ENCODE measurements around the gene CFAP73. TPM values are rescaled to one million over a fixed set of nuclear protein-coding genes. Genes with fewer than 3 reads are reported as not detected.

CFAP73 gene
- not detected in 2 replicates for total RNA-seq (2012; rRNA removed)

GRCh38 chr12:113149361-113150150 is at the start of gene CFAP73:
TSS of gene CFAP73 (plus strand) at chr12:113149724. CDS start at chr12:113149858, 134 bp downstream.
- H3K27me3 ChIP-seq (ENCODE audit: control insufficient read depth, insufficient read depth, low read length), result peaks cover 52% of the 10 kb centered on the region
- H3K4me1 ChIP-seq (ENCODE audit: control insufficient read depth, insufficient read depth, low read length), result peaks cover 21% of the 10 kb centered on the region
- H3K4me3 ChIP-seq (ENCODE audit: low read length), result no peak within 1 kb of the TSS
- peak within 1 kb of the TSS; percentile 65 for H3K4me2 ChIP-seq (ENCODE audit: low read length)
- H3K9ac ChIP-seq (ENCODE audit: low read depth, low read length), result no peak within 1 kb of the TSS
- H3K36me3 ChIP-seq (ENCODE audit: insufficient read depth, low read length), result no peaks in the 10 kb centered on the region
- H3K9me3 ChIP-seq (replicated peaks; ENCODE audit: low read length), result no peaks in the 10 kb centered on the region

DNA sequence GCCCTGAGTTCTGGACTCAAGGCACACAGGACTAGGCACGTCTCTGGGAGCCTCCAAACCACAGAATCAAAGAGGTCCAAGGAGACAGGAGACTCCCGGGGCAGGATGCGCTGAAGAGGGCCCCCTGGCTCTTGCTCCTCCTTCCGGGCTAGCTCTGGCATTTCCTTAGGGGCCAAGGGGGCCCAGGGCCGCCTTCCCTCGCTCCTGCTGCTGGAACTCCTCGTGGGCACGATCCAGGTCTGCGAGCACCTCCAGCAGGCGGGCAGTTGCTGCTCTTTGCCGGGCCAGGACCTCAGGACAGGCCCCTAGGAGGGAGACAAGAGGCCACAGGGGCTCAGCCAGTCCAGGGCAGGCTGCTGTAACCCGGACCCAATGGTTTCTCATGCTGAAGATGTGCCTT is 49.8 kb upstream of the CFAP73 start:
- no peaks in the 10 kb centered on the region for H3K9me3 ChIP-seq (replicated peaks; ENCODE audit: low read length)
- H3K4me2 ChIP-seq (ENCODE audit: low read length), result no peak overlapping the region
- no peaks in the 10 kb centered on the region for H3K4me1 ChIP-seq (ENCODE audit: control insufficient read depth, insufficient read depth, low read length)
- no peak overlapping the region for H3K4me3 ChIP-seq (ENCODE audit: low read length)
- no peak overlapping the region for H3K9ac ChIP-seq (ENCODE audit: low read depth, low read length)
- H3K27me3 ChIP-seq (ENCODE audit: control insufficient read depth, insufficient read depth, low read length), result peaks cover 17% of the 10 kb centered on the region
- no peaks in the 10 kb centered on the region for H3K36me3 ChIP-seq (ENCODE audit: insufficient read depth, low read length)

DNA sequence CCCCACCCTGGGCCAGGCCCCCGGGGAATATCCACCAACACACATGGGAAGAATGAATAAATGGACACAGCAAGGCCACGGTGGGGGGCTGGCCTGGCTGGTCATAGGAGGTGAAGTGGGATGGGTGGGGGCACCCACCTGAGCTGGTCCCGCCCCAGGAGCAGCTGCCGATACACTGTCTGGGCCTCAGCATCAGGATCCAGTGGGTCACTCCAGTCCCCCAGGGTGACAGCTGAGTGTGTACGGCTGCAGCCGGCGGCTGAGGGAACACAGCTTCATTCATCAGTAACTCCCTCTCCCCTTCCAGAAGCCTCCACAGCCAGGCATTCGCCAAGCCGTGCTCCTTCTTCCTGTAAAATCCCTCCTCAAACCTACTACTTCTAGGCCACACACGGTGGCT is 47.8 kb upstream of the CFAP73 start:
- no peak overlapping the region for H3K4me2 ChIP-seq (ENCODE audit: low read length)
- no peak overlapping the region for H3K4me3 ChIP-seq (ENCODE audit: low read length)
- no peaks in the 10 kb centered on the region for H3K4me1 ChIP-seq (ENCODE audit: control insufficient read depth, insufficient read depth, low read length)
- no peaks in the 10 kb centered on the region for H3K9me3 ChIP-seq (replicated peaks; ENCODE audit: low read length)
- no peak overlapping the region for H3K9ac ChIP-seq (ENCODE audit: low read depth, low read length)
- H3K27me3 ChIP-seq (ENCODE audit: control insufficient read depth, insufficient read depth, low read length), result peaks cover 27% of the 10 kb centered on the region
- H3K36me3 ChIP-seq (ENCODE audit: insufficient read depth, low read length), result no peaks in the 10 kb centered on the region

GRCh38 chr12:113102811-113103210 is 46.7 kb upstream of the CFAP73 start:
- H3K4me1 ChIP-seq (ENCODE audit: control insufficient read depth, insufficient read depth, low read length), result no peaks in the 10 kb centered on the region
- H3K4me3 ChIP-seq (ENCODE audit: low read length), result no peak overlapping the region
- no peaks in the 10 kb centered on the region for H3K9me3 ChIP-seq (replicated peaks; ENCODE audit: low read length)
- no peak overlapping the region for H3K4me2 ChIP-seq (ENCODE audit: low read length)
- H3K9ac ChIP-seq (ENCODE audit: low read depth, low read length), result no peak overlapping the region
- H3K36me3 ChIP-seq (ENCODE audit: insufficient read depth, low read length), result no peaks in the 10 kb centered on the region
- peaks cover 33% of the 10 kb centered on the region for H3K27me3 ChIP-seq (ENCODE audit: control insufficient read depth, insufficient read depth, low read length)

GRCh38 chr12:113103756-113104450 is 45.6 kb upstream of the CFAP73 start:
- Histone ChIP-seq H3K4me1 (ENCODE audit: control insufficient read depth, insufficient read depth, low read length) (no peaks in the 10 kb centered on the region), H3K4me2 (ENCODE audit: low read length) (no peak overlapping the region), H3K36me3 (ENCODE audit: insufficient read depth, low read length) (no peaks in the 10 kb centered on the region), H3K9me3 (replicated peaks; ENCODE audit: low read length) (no peaks in the 10 kb centered on the region), H3K27me3 (ENCODE audit: control insufficient read depth, insufficient read depth, low read length) (peaks cover 39% of the 10 kb centered on the region), H3K9ac (ENCODE audit: low read depth, low read length) (no peak overlapping the region), H3K4me3 (ENCODE audit: low read length) (no peak overlapping the region)

GRCh38 chr12:113104953-113105510 is 44.5 kb upstream of the CFAP73 start:
- no peak overlapping the region for H3K4me3 ChIP-seq (ENCODE audit: low read length)
- H3K9me3 ChIP-seq (replicated peaks; ENCODE audit: low read length), result no peaks in the 10 kb centered on the region
- H3K4me1 ChIP-seq (ENCODE audit: control insufficient read depth, insufficient read depth, low read length), result no peaks in the 10 kb centered on the region
- no peak overlapping the region for H3K9ac ChIP-seq (ENCODE audit: low read depth, low read length)
- no peaks in the 10 kb centered on the region for H3K36me3 ChIP-seq (ENCODE audit: insufficient read depth, low read length)
- no peak overlapping the region for H3K4me2 ChIP-seq (ENCODE audit: low read length)
- peaks cover 40% of the 10 kb centered on the region for H3K27me3 ChIP-seq (ENCODE audit: control insufficient read depth, insufficient read depth, low read length)

GRCh38 chr12:113105606-113106271 is 43.8 kb upstream of the CFAP73 start:
- Histone ChIP-seq H3K4me3 (ENCODE audit: low read length) (no peak overlapping the region), H3K9ac (ENCODE audit: low read depth, low read length) (no peak overlapping the region), H3K4me2 (ENCODE audit: low read length) (no peak overlapping the region), H3K9me3 (replicated peaks; ENCODE audit: low read length) (no peaks in the 10 kb centered on the region), H3K4me1 (ENCODE audit: control insufficient read depth, insufficient read depth, low read length) (no peaks in the 10 kb centered on the region), H3K27me3 (ENCODE audit: control insufficient read depth, insufficient read depth, low read length) (peaks cover 37% of the 10 kb centered on the region), H3K36me3 (ENCODE audit: insufficient read depth, low read length) (no peaks in the 10 kb centered on the region)

DNA sequence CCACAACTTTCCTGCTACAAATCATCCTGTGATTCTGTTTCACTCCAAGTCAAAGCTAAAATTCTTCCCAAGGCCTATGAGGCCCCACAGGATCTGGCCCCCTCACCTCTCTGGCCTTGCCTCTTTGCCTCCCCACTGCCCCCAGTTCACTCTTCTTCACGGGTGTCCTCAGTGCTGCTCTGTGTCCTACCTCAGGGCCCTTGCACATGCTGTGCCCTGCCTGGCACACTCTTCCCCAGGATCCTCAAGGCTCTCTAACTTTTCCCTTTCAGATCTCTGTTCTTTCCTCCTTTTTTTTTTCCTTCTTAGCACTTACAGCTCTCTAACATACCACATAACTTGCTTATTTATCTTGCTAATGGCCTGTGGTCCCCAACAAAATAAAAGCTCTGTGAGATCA is 43.2 kb upstream of the CFAP73 start:
- Histone ChIP-seq H3K27me3 (ENCODE audit: control insufficient read depth, insufficient read depth, low read length) (peaks cover 42% of the 10 kb centered on the region), H3K4me2 (ENCODE audit: low read length) (no peak overlapping the region), H3K9me3 (replicated peaks; ENCODE audit: low read length) (no peaks in the 10 kb centered on the region), H3K4me1 (ENCODE audit: control insufficient read depth, insufficient read depth, low read length) (no peaks in the 10 kb centered on the region), H3K9ac (ENCODE audit: low read depth, low read length) (no peak overlapping the region), H3K4me3 (ENCODE audit: low read length) (no peak overlapping the region), H3K36me3 (ENCODE audit: insufficient read depth, low read length) (no peaks in the 10 kb centered on the region)

DNA sequence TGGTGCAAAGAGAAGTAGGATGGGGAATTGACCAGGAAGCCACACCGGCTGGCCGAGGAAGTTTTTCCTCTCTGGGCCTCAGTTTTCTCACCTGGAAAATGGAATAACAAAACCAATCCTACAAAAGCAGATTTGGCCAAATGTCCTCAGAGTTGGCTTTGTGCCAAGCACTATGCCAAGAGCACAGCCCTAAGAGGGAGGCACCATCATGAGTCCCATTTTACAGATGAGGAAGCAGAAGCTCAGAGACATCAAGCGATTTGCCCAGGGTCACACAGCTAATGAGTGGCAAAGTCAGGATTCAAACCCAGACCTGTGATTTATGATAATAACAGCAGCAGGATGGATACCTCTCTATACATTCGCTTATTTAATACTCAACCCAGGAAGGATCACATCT is 41.2 kb upstream of the CFAP73 start:
- H3K4me1 ChIP-seq (ENCODE audit: control insufficient read depth, insufficient read depth, low read length), result no peaks in the 10 kb centered on the region
- H3K36me3 ChIP-seq (ENCODE audit: insufficient read depth, low read length), result no peaks in the 10 kb centered on the region
- H3K4me3 ChIP-seq (ENCODE audit: low read length), result no peak overlapping the region
- H3K9ac ChIP-seq (ENCODE audit: low read depth, low read length), result no peak overlapping the region
- H3K27me3 ChIP-seq (ENCODE audit: control insufficient read depth, insufficient read depth, low read length), result peaks cover 45% of the 10 kb centered on the region
- no peaks in the 10 kb centered on the region for H3K9me3 ChIP-seq (replicated peaks; ENCODE audit: low read length)
- H3K4me2 ChIP-seq (ENCODE audit: low read length), result no peak overlapping the region

- Histone ChIP-seq H3K27me3 (ENCODE audit: control insufficient read depth, insufficient read depth, low read length) (peaks cover 44% of the 10 kb centered on the region), H3K4me2 (ENCODE audit: low read length) (no peak overlapping the region), H3K4me3 (ENCODE audit: low read length) (no peak overlapping the region), H3K4me1 (ENCODE audit: control insufficient read depth, insufficient read depth, low read length) (no peaks in the 10 kb centered on the region), H3K9me3 (replicated peaks; ENCODE audit: low read length) (no peaks in the 10 kb centered on the region), H3K9ac (ENCODE audit: low read depth, low read length) (no peak overlapping the region), H3K36me3 (ENCODE audit: insufficient read depth, low read length) (no peaks in the 10 kb centered on the region)
Measured at GRCh38 chr12:113109360-113109759, 40.2 kb upstream of the CFAP73 start.

GRCh38 chr12:113109872-113110599 is 39.5 kb upstream of the CFAP73 start:
- Histone ChIP-seq H3K9me3 (replicated peaks; ENCODE audit: low read length) (no peaks in the 10 kb centered on the region), H3K9ac (ENCODE audit: low read depth, low read length) (no peak overlapping the region), H3K4me3 (ENCODE audit: low read length) (no peak overlapping the region), H3K27me3 (ENCODE audit: control insufficient read depth, insufficient read depth, low read length) (peaks cover 44% of the 10 kb centered on the region), H3K4me1 (ENCODE audit: control insufficient read depth, insufficient read depth, low read length) (no peaks in the 10 kb centered on the region), H3K4me2 (ENCODE audit: low read length) (no peak overlapping the region), H3K36me3 (ENCODE audit: insufficient read depth, low read length) (no peaks in the 10 kb centered on the region)

Data from skeletal muscle satellite cell (primary cell).